B cell (primary cell): ENCODE results near the gene LCE1D. TPM values are rescaled to one million over a fixed set of nuclear protein-coding genes. Genes with fewer than 3 reads are reported as not detected.

Experiments used
- ATAC-seq: fragments of 200-7000 bp; cut with Tn5 transposase; one replicate; pipeline ENCODE4 v1.10.0; 2021; ENCODE audit warnings: low read depth, mild to moderate bottlenecking, moderate number of reproducible peaks, moderate library complexity
- CTCF ChIA-PET: fragments of 350-600 bp; sonication (Branson Sonifier 250); formaldehyde crosslinking; loops from one replicate; lab custom pipeline; 2021; ENCODE audit warnings: antibody characterized with exemption, inconsistent platforms; lab: Charles Lee
- POLR2A ChIA-PET: fragments of 350-600 bp; sonication (Branson Sonifier 250); formaldehyde crosslinking; loops from one replicate; lab custom pipeline; 2021; ENCODE audit warnings: antibody characterized with exemption; lab: Charles Lee
- DNase-seq: peaks from one replicate; pipeline ENCODE4 v3.0.0; 2013
- H2AFZ ChIP-seq: 2 replicates; pipeline ENCODE4 v1.6.1; 2012; ENCODE audit warnings: mild to moderate bottlenecking, low read depth, low read length; ENCODE audit not compliant: insufficient read depth, poor library complexity, severe bottlenecking
- H3K27ac ChIP-seq, 2 donors: 1 replicate in 1 of 2; 2 replicates in 1 of 2; pipeline ENCODE4 v1.5.1; 2012 to 2013; ENCODE audit warnings: low read length in 2 of 2, mild to moderate bottlenecking in 2 of 2, moderate library complexity in 1 of 2
- H3K27me3 ChIP-seq, 4 experiments: fragments of 200-600 bp in 1 of 4; sonication (generic) in 1 of 4; replicated peaks in 1 of 4; 1 replicate in 2 of 4; 2 replicates in 2 of 4; pipeline versions ENCODE4 v1.6.1 to v1.7.0; 2013 to 2016; ENCODE audit warnings: low read length in 3 of 4, mild to moderate bottlenecking in 2 of 4, mixed read lengths in 1 of 4, moderate library complexity in 1 of 4; ENCODE audit not compliant: insufficient read depth in 4 of 4, control insufficient read depth in 3 of 4; ENCODE audit errors: control extremely low read depth in 1 of 4
- H3K36me3 ChIP-seq, 2 experiments: replicated peaks in 1 of 2; 1 replicate in 1 of 2; 2 replicates in 1 of 2; pipeline versions ENCODE4 v1.6.1 to v1.7.1; 2013; ENCODE audit warnings: low read length in 1 of 2; ENCODE audit not compliant: insufficient read depth in 2 of 2, control insufficient read depth in 1 of 2; ENCODE audit errors: control extremely low read depth in 1 of 2, extremely low read depth in 1 of 2
- H3K4me1 ChIP-seq, 2 donors: fragments of 200-600 bp in 1 of 2; sonication (generic) in 1 of 2; 1 replicate in 1 of 2; 2 replicates in 1 of 2; pipeline versions ENCODE4 v1.5.1 to v1.6.1; 2013 to 2017; ENCODE audit warnings: low read length in 2 of 2; ENCODE audit not compliant: control insufficient read depth in 2 of 2, insufficient read depth in 2 of 2
- H3K4me2 ChIP-seq: replicated peaks from 2 replicates; pipeline ENCODE3; 2012; ENCODE audit warnings: mild to moderate bottlenecking, low read depth, low read length; ENCODE audit not compliant: poor library complexity, severe bottlenecking
- H3K4me3 ChIP-seq, 5 experiments: fragments of 200-600 bp in 1 of 5; sonication (generic) in 1 of 5; 1 replicate in 3 of 5; 2 replicates in 2 of 5; pipeline versions ENCODE4 v1.5.1 to v1.7.0; 2011 to 2016; ENCODE audit warnings: low read length in 4 of 5, mild to moderate bottlenecking in 4 of 5, low read depth in 2 of 5, control low read depth in 1 of 5, moderate library complexity in 1 of 5; ENCODE audit not compliant: insufficient read depth in 1 of 5; ENCODE audit errors: control extremely low read depth in 1 of 5, extremely low read depth in 1 of 5
- H3K79me2 ChIP-seq: fragments of 200-600 bp; sonication (generic); one replicate; pipeline ENCODE4 v1.6.0; 2016; ENCODE audit warnings: low read length; ENCODE audit not compliant: control insufficient read depth, insufficient read depth
- H3K9ac ChIP-seq: fragments of 200-600 bp; sonication (generic); 2 replicates; pipeline ENCODE4 v1.6.1; 2017; ENCODE audit warnings: mild to moderate bottlenecking, low read length, moderate library complexity
- H3K9me3 ChIP-seq, 3 donors: one replicate each; pipeline versions ENCODE4 v1.6.1 to v1.7.1; 2013; ENCODE audit warnings: low read length in 2 of 3; ENCODE audit not compliant: control insufficient read depth in 2 of 3, insufficient read depth in 1 of 3; ENCODE audit errors: control extremely low read depth in 1 of 3
- H4K20me1 ChIP-seq: 2 replicates; pipeline ENCODE4 v1.6.0; 2012; ENCODE audit warnings: mild to moderate bottlenecking, low read length; ENCODE audit not compliant: insufficient read depth, control insufficient read depth, poor library complexity, severe bottlenecking
- H3K27ac Mint-ChIP-seq: one replicate; pipeline ENCODE4 v1.8.0; 2021; ENCODE audit warnings: mixed read lengths
- H3K27me3 Mint-ChIP-seq: one replicate; pipeline ENCODE4 v1.8.0; 2021; ENCODE audit warnings: mixed read lengths
- H3K4me1 Mint-ChIP-seq: one replicate; pipeline ENCODE4 v1.8.0; 2021; ENCODE audit warnings: mixed read lengths
- H3K4me3 Mint-ChIP-seq: one replicate; pipeline ENCODE4 v1.8.0; 2021; ENCODE audit warnings: mixed read lengths
- H3K9me3 Mint-ChIP-seq: one replicate; pipeline ENCODE4 v1.8.0; 2022; ENCODE audit warnings: mixed read lengths; ENCODE audit not compliant: insufficient read depth
- CTCF ChIP-seq: fragments of 200-600 bp; IDR thresholded peaks from one replicate; pipeline ENCODE4 v1.8.0; 2022; ENCODE audit warnings: antibody characterized with exemption, mild to moderate bottlenecking
- EZH2 ChIP-seq: IDR thresholded peaks from 2 replicates; pipeline ENCODE4 v1.6.1; 2012; ENCODE audit warnings: borderline replicate concordance, low read depth, mild to moderate bottlenecking, moderate library complexity, low read length; ENCODE audit not compliant: insufficient read depth, poor library complexity, severe bottlenecking
- WGBS: methylation state at CpG from one replicate; pipeline ENCODE4 v1.1.5; 2013; ENCODE audit warnings: missing lambda C conversion rate; ENCODE audit not compliant: insufficient coverage; 5-methylcytosine and 5-hydroxymethylcytosine counted together
- intact Hi-C: fragments of 100-400 bp; cut with micrococcal nuclease; formaldehyde crosslinking; loops from one replicate; pipeline ENCODE4 v1.10.0; 2022
- polyA plus RNA-seq: library from polyadenylated mRNA; depleted of rRNA; stranded (reverse); fragments of >200 nt; gene quantifications from 2 replicates; pipeline ENCODE4 v1.2.3, GENCODE V29; 2012
- total RNA-seq, 2 donors: library from RNA; stranded (reverse); fragments of 120-200 nt in 1 of 2; gene quantifications; 1 replicate in 1 of 2; 2 replicates in 1 of 2; pipeline versions ENCODE4 v1.2.3 to v1.2.4, GENCODE V29; 2013 to 2022

Gene LCE1D
- total and polyA plus RNA-seq, 2 donors (not counting 1 experiment from before 2014, with no cell fraction given): not detected

- Histone ChIP-seq H3K27me3 (no peaks in the 10 kb centered on the region), H3K79me2 (no peaks in the 10 kb centered on the region), H3K27ac (no peak overlapping the region), H3K4me3 (no peak overlapping the region), H3K9ac (no peak overlapping the region), H2AFZ (no peak overlapping the region), H3K4me2 (no peak overlapping the region), H3K9me3 (peaks cover 0 to 6% (median 0%) of the 10 kb centered on the region in 3 donors), H4K20me1 (no peaks in the 10 kb centered on the region), H3K36me3 (no peaks in the 10 kb centered on the region), H3K4me1 (no peaks in the 10 kb centered on the region)
- ATAC-seq: no peak
- WGBS: no CpG with 5 or more reads among the region's 2 CpGs
- TF ChIP-seq EZH2 (no peak), CTCF (no peak)
- ChIA-PET POLR2A (no interaction called here), CTCF (no interaction called here)
- no peak for DNase-seq
- H3K27me3 Mint-ChIP-seq: peaks cover 25% of the 10 kb centered on the region
- H3K4me3 Mint-ChIP-seq: no peak overlapping the region
- no peaks in the 10 kb centered on the region for H3K4me1 Mint-ChIP-seq
- H3K9me3 Mint-ChIP-seq: no peaks in the 10 kb centered on the region
- H3K27ac Mint-ChIP-seq: no peak overlapping the region
- intact Hi-C loops: no loop called here
Measured at GRCh38 chr1:152756872-152757271, 39.6 kb upstream of the LCE1D start.

GRCh38 chr1:152757747-152758146 lies 38.8 kb upstream of the LCE1D start, which contains the start of gene KPRP:
KPRP (plus strand) TSS chr1:152758025; CDS start chr1:152759589, 1,564 bp downstream.
- H3K4me3 ChIP-seq: no peak within 1 kb of the TSS
- Mint-ChIP-seq H3K9me3 (no peaks in the 10 kb centered on the region), H3K27me3 (peaks cover 18% of the 10 kb centered on the region), H3K4me3 (no peak within 1 kb of the TSS), H3K4me1 (no peaks in the 10 kb centered on the region), H3K27ac (no peak within 1 kb of the TSS)
- no peak within 1 kb of the TSS for H2AFZ ChIP-seq
- H3K36me3 ChIP-seq: no peaks in the 10 kb centered on the region
- H4K20me1 ChIP-seq: no peaks in the 10 kb centered on the region
- no peak within 1 kb of the TSS for H3K4me2 ChIP-seq
- CTCF ChIA-PET: no interaction called here
- no peaks in the 10 kb centered on the region for H3K27me3 ChIP-seq
- H3K79me2 ChIP-seq: no peaks in the 10 kb centered on the region
- POLR2A ChIA-PET: no interaction called here
- no peaks in the 10 kb centered on the region for H3K4me1 ChIP-seq
- no peak within 1 kb of the TSS for H3K9ac ChIP-seq
- WGBS: 81% methylated on average over 3 of the region's 6 CpGs
- H3K27ac ChIP-seq: no peak within 1 kb of the TSS
- no peak for ATAC-seq
- DNase-seq: no peak
- intact Hi-C loops: no loop called here
- peaks cover 0 to 6% (median 0%) of the 10 kb centered on the region in 3 donors for H3K9me3 ChIP-seq
- TF ChIP-seq EZH2: no peak
- TF ChIP-seq CTCF: no peak
